Activated naive CD8-positive, alpha-beta T cell (primary cell): ENCODE results near the gene VILL.

Experiments used
- H3K27ac Mint-ChIP-seq: one replicate; pipeline ENCODE4 v1.8.0; 2021; ENCODE audit warnings: mixed read lengths
- H3K27me3 Mint-ChIP-seq: one replicate; pipeline ENCODE4 v1.8.0; 2021; ENCODE audit warnings: mixed read lengths
- H3K36me3 Mint-ChIP-seq: one replicate; pipeline ENCODE4 v1.8.0; 2021; ENCODE audit warnings: mixed read lengths
- H3K4me1 Mint-ChIP-seq: one replicate; pipeline ENCODE4 v1.8.0; 2021; ENCODE audit warnings: low read depth, mixed read lengths
- H3K4me3 Mint-ChIP-seq: one replicate; pipeline ENCODE4 v1.8.0; 2021; ENCODE audit warnings: mild to moderate bottlenecking, mixed read lengths
- H3K9me3 Mint-ChIP-seq: one replicate; pipeline ENCODE4 v1.8.0; 2021; ENCODE audit warnings: low read depth, mixed read lengths

Gene VILL

DNA sequence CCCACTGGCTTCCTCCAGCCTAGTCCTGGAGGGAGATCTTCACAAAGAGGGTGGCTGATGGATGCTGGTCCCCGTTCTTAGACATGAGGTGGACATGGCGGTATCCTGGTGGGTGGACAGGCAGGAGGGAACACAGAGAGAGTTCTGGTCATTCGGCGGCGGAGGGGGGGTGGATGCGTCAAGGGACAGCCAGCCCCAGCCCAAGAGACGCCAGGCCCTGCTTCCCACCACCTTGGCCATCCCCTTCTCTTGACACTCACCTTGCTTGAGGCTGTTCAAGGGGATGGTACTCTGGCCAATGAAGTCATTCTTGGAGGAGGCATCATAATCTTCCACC lies 17.1 kb downstream of the VILL start:
- H3K4me1 Mint-ChIP-seq: peaks cover 13% of the 10 kb centered on the region
- H3K27ac Mint-ChIP-seq: no peak overlapping the region
- no peaks in the 10 kb centered on the region for H3K9me3 Mint-ChIP-seq
- peaks cover 2% of the 10 kb centered on the region for H3K36me3 Mint-ChIP-seq
- no peak overlapping the region for H3K4me3 Mint-ChIP-seq
- no peaks in the 10 kb centered on the region for H3K27me3 Mint-ChIP-seq

GRCh38 chr3:38008191-38008701 lies 17.7 kb downstream of the VILL start:
- no peak overlapping the region for H3K4me3 Mint-ChIP-seq
- H3K9me3 Mint-ChIP-seq: no peaks in the 10 kb centered on the region
- peaks cover 10% of the 10 kb centered on the region for H3K4me1 Mint-ChIP-seq
- no peak overlapping the region for H3K27ac Mint-ChIP-seq
- no peaks in the 10 kb centered on the region for H3K27me3 Mint-ChIP-seq
- H3K36me3 Mint-ChIP-seq: peaks cover 2% of the 10 kb centered on the region

DNA sequence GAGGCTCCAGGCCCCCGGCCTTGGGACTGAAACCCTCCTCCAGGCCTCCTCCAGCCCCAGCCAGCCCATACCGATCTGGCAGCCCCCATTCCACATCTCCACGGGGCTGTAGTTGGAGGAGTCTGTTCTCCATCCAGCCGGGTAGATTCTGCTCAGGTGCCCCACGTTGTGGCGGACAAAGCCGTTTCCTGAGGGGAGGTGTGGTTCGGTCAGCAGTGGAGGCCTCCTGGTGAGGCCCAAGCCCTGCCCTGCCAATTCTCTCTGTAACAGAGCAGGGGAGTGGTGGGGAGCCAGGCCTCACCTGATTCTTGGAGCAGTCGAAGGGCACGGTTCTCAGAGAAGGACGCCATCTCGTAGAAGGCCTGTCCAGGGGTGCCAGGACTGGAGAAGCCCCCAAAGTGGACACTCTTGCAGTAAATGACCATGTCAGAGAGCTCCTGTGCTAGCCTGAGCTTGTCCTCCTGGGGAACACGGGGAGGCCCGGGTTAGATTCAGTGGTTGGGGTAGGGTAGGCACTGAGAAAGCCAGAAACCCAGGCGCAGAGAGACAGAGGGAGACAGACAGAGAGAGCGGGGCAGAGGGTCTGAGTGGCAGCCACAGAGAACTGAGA lies 18.5 kb downstream of the VILL start:
- peak overlapping the region; percentile 28 for H3K27ac Mint-ChIP-seq
- H3K9me3 Mint-ChIP-seq: no peaks in the 10 kb centered on the region
- H3K27me3 Mint-ChIP-seq: no peaks in the 10 kb centered on the region
- peaks cover 7% of the 10 kb centered on the region for H3K4me1 Mint-ChIP-seq
- peaks cover 2% of the 10 kb centered on the region for H3K36me3 Mint-ChIP-seq
- no peak overlapping the region for H3K4me3 Mint-ChIP-seq

- Mint-ChIP-seq H3K36me3 (peaks cover 2% of the 10 kb centered on the region), H3K4me3 (no peak overlapping the region), H3K9me3 (no peaks in the 10 kb centered on the region), H3K27me3 (no peaks in the 10 kb centered on the region), H3K27ac (no peak overlapping the region), H3K4me1 (no peaks in the 10 kb centered on the region)
Measured at GRCh38 chr3:38009807-38010591, 19.4 kb downstream of the VILL start.

DNA sequence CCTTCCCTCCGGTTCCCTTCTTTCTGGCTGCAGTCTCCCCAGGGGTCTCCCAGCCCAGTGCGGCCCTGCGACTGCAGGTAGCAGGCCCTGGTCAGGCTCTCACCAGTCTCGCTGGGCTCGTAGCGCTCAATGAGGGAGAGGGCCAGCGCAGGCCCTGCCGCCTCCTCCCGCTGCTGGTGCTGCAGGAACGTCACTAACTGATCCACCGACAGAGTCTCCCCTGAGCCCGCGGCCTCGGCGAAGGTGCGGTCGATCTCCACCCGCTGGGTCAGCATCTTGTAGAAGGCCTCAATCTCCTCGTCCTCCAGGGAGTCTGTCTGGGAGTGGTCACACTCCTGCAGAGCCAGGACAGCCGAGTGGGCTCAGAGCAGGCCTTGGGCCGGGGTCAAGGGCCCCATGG lies 20.5 kb downstream of the VILL start:
- Mint-ChIP-seq H3K9me3 (no peaks in the 10 kb centered on the region), H3K27ac (no peak overlapping the region), H3K27me3 (no peaks in the 10 kb centered on the region), H3K36me3 (peaks cover 3% of the 10 kb centered on the region), H3K4me3 (no peak overlapping the region), H3K4me1 (no peaks in the 10 kb centered on the region)

GRCh38 chr3:38015485-38015884 lies 24.9 kb downstream of the VILL start:
- Mint-ChIP-seq H3K27me3 (no peaks in the 10 kb centered on the region), H3K4me1 (no peaks in the 10 kb centered on the region), H3K9me3 (no peaks in the 10 kb centered on the region), H3K36me3 (peaks cover 14% of the 10 kb centered on the region), H3K27ac (no peak overlapping the region), H3K4me3 (no peak overlapping the region)

- peaks cover 14% of the 10 kb centered on the region for H3K36me3 Mint-ChIP-seq
- no peaks in the 10 kb centered on the region for H3K9me3 Mint-ChIP-seq
- no peak overlapping the region for H3K27ac Mint-ChIP-seq
- H3K4me3 Mint-ChIP-seq: no peak overlapping the region
- no peaks in the 10 kb centered on the region for H3K27me3 Mint-ChIP-seq
- H3K4me1 Mint-ChIP-seq: no peaks in the 10 kb centered on the region
Measured at GRCh38 chr3:38015984-38016383, 25.4 kb downstream of the VILL start.

GRCh38 chr3:38016410-38016809 lies 25.8 kb downstream of the VILL start:
- Mint-ChIP-seq H3K36me3 (peaks cover 14% of the 10 kb centered on the region), H3K4me1 (no peaks in the 10 kb centered on the region)

DNA sequence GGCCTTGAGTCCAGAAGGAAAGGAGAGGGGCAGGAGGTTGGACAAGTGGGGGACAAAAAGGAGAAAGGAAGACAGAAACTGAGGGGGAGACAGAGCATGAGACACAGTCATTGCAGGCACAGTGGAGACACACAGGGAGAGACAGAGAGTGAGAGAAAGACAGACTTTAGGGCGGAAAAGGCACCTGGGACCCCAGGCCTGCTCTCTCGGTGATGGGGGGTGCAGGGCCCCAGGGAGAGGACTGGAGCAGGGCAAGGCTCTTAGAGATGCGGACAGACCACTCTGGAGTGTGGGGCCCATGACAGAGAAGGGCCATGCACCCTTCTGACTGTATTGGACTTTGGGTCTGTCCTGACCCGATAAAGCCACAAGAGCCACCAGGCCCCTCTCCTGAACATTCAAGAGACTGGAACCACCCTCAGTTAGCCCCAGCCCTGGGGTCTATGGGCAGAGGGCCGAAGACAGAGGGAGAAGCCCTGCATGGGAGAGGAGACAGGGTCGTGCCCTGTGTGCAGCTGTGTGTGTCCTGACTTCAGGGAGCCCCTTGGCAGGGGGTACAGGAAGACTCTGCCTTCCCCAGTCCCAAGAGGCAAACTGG lies 26.4 kb downstream of the VILL start:
- no peak overlapping the region for H3K4me3 Mint-ChIP-seq
- no peak overlapping the region for H3K27ac Mint-ChIP-seq
- no peaks in the 10 kb centered on the region for H3K9me3 Mint-ChIP-seq
- no peaks in the 10 kb centered on the region for H3K27me3 Mint-ChIP-seq
- peaks cover 14% of the 10 kb centered on the region for H3K36me3 Mint-ChIP-seq
- peaks cover 5% of the 10 kb centered on the region for H3K4me1 Mint-ChIP-seq

More at GRCh38 chr3:38016410-38016809, 25.8 kb downstream of the VILL start:
- Mint-ChIP-seq H3K27me3 (no peaks in the 10 kb centered on the region), H3K27ac (no peak overlapping the region), H3K9me3 (no peaks in the 10 kb centered on the region), H3K4me3 (no peak overlapping the region)

GRCh38 chr3:38017445-38018295 lies 27.1 kb downstream of the VILL start:
- H3K9me3 Mint-ChIP-seq: no peaks in the 10 kb centered on the region
- H3K27me3 Mint-ChIP-seq: no peaks in the 10 kb centered on the region
- no peak overlapping the region for H3K4me3 Mint-ChIP-seq
- no peak overlapping the region for H3K27ac Mint-ChIP-seq
- peaks cover 14% of the 10 kb centered on the region for H3K36me3 Mint-ChIP-seq
- H3K4me1 Mint-ChIP-seq: peaks cover 5% of the 10 kb centered on the region

- H3K4me1 Mint-ChIP-seq: peaks cover 13% of the 10 kb centered on the region
- no peaks in the 10 kb centered on the region for H3K27me3 Mint-ChIP-seq
- no peak overlapping the region for H3K4me3 Mint-ChIP-seq
- H3K9me3 Mint-ChIP-seq: no peaks in the 10 kb centered on the region
- peak overlapping the region; percentile 28 for H3K27ac Mint-ChIP-seq
- H3K36me3 Mint-ChIP-seq: peaks cover 14% of the 10 kb centered on the region
Measured at GRCh38 chr3:38018296-38019266, 28.0 kb downstream of the VILL start.

GRCh38 chr3:38019658-38020341 lies 29.2 kb downstream of the VILL start:
- H3K27me3 Mint-ChIP-seq: no peaks in the 10 kb centered on the region
- no peak overlapping the region for H3K27ac Mint-ChIP-seq
- peaks cover 14% of the 10 kb centered on the region for H3K36me3 Mint-ChIP-seq
- H3K4me3 Mint-ChIP-seq: no peak overlapping the region
- H3K9me3 Mint-ChIP-seq: no peaks in the 10 kb centered on the region
- peaks cover 23% of the 10 kb centered on the region for H3K4me1 Mint-ChIP-seq

- Mint-ChIP-seq H3K27me3 (no peaks in the 10 kb centered on the region), H3K36me3 (peaks cover 14% of the 10 kb centered on the region), H3K4me3 (no peak overlapping the region), H3K9me3 (no peaks in the 10 kb centered on the region), H3K4me1 (peaks cover 25% of the 10 kb centered on the region), H3K27ac (no peak overlapping the region)
Measured at GRCh38 chr3:38020342-38020726, 29.7 kb downstream of the VILL start.
